Activated T-cell treated with anti-CD3 and anti-CD28 coated beads for 4 hours (primary cell): ENCODE results near the gene BIK.

Experiments used
- DNase-seq: peaks from one replicate; pipeline ENCODE4 v3.0.0-alpha.2; 2020

The BIK gene

GRCh38 chr22:43164636-43165035 lies 54.1 kb downstream of the BIK start:
- DNase-seq: no peak

GRCh38 chr22:43166132-43166930 lies 55.8 kb downstream of the BIK start:
- DNase-seq: no peak

DNA sequence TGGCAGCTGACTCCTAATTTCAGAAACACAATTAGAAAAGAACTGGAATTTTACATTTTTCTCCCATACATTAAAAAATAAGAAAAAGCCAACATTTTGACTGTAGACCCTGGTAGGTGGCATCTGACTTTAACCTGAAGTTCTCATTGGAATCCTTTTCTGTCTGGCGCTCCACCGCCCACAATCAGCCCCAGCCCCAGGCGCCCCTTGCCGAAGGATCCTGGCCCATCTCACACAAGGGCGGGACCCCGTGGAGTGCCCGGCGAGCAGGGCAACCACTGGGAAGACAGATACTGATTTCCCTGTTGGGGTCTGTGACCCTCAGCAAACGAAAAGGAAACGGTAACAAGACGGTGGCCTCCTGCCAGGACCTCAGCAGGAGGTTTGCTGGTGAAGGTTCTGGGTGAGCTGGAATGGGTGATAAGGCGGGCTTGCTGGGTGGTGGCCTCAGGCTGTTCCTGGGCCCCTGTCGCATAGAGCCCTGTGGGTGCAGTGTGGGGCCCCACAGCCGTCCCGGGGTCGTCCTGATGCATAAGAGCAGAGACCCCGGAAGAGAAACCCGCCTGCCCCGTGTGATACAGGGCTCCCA lies 56.5 kb downstream of the BIK start:
- no peak for DNase-seq

- DNase-seq: no peak
These were observed 58.1 kb downstream of the BIK start for GRCh38 chr22:43168471-43169309.

- no peak for DNase-seq
These were observed 59.0 kb downstream of the BIK start for GRCh38 chr22:43169310-43170130.

DNA sequence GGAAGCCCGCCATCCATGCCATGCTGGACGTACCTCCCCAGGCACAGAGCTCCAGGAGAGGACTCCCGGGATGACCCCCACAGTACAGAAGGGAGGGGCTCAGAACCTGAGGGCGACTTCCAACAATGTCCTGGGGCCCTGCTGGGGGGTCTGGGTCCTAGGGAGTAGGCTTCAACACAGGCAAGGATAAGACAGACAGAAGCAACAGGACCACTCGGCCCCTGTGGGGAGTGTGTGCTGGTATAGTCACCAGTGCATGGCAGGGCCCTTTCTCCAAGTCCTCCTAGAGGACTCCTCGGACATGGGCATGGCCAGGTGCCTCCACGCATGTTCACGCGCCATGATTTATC lies 59.6 kb downstream of the BIK start:
- no peak for DNase-seq

- no peak for DNase-seq
These were observed 60.5 kb downstream of the BIK start for GRCh38 chr22:43171019-43171491.

- no peak for DNase-seq
These were observed 61.1 kb downstream of the BIK start for GRCh38 chr22:43171607-43172006.

GRCh38 chr22:43172191-43172590 lies 61.6 kb downstream of the BIK start:
- no peak for DNase-seq

DNA sequence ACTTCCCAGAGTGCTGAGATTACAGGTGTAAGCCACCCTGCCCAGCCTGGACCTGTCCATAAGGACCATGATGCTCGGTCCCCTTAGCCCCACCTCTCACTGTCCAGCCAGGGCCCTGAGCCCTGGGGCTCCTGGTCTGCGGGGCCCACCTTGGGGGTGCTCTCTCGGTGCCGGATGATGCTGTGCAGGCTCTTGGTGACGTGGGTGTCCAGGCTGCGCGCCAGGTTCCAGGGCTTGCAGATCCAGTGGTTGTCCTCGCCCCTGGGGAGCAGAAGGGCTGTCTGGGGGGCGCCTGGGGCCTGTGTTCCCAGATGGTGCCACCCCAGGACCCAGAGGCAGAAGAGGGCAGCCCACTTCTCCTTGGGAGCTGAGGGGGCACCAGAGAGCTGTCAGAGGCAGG lies 63.0 kb downstream of the BIK start:
- no peak for DNase-seq

DNA sequence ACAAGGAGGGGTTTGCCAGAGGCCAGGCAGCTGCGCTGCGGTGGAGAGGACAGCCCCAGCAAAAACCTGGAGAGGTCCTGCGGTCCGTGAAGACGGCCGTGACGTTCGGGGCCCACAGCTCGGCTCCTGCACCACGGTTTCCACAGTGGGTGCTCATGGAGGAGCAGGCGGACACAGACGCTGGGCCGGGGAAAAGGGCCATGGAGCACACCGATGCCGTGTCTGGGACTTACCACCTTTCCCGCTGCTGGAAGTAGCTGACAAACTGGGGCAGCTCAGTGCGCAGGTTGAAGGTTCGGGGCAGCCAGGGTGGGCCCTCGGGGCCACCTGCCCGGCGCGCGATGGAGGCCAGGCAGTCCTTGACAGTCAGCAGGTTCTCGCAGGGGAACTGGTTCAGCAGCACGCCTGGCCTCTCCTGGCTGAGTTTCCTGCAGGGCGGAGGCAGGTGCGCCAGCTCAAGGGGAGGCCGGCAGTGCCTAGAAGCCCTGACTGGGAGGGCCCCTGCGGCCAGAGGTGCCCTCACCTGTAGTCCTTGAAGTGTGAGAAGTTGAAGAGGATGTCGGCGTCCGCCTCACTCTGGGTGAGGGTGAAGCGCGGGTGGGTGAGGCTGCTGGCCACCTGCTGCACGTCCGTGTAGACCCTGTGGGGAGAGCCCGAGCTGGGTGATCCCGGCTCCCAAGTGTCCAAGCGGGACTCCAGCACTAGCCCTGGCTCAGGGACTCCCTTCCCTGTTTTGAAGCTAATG lies 63.6 kb downstream of the BIK start:
- no peak for DNase-seq

DNA sequence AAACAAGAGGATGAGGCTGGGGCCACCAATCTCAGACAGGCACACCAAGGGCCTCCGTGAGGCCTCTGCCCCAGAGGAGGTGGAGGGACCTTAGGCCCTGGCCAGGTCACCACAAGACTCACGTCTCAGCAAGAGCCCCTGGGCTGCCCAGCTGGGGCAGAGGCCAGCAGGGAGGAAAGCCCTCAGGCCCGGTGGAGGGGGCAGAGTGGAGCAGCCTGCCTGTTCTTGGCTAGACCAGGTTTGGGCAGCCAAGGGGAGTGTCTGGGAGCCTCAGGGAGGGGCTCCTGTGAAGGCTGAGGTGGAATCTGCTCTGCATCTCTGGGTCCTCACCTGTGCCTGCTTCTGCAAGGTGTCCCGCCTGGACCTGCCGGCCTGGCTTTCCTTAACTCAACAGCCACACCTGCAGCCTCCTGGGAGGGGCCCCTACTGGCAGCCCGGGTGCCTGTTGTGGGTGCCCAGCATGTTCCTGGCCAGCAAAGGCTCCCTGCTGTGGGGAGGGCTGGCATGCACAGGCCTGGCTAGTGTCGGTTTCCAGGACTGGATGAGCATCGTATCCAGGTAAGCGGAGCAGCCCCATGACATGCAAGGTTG lies 64.5 kb downstream of the BIK start:
- no peak for DNase-seq

- no peak for DNase-seq
These were observed 65.5 kb downstream of the BIK start for GRCh38 chr22:43176090-43176489.

DNA sequence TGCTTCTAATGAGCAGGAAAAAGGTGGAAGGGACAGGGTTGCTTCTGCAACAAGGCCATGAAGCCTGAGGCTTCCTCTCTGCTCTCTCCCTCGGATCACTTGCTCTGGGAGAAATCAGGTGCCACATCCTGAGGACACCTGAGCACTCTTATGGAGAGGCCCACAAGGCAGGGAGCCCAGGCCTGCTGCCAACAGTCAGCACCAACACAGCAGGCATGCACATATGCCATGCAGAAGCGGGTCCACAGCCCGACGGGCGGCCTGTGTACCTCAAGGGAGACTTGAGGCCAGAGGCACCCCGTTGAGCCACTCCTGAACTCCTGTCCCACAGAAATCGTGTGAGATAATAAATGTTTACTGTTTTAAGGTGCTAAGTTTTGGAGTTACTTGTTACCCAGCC lies 66.9 kb downstream of the BIK start:
- DNase-seq: no peak
